ENCODE data around the gene ZNF354B. TPM values are rescaled to one million over a fixed set of nuclear protein-coding genes. Genes with fewer than 3 reads are reported as not detected.
"Not testable (repeated sequence)": the region's sequence is repeated elsewhere in the genome, so short reads cannot be mapped to it uniquely, and the experiment has no call there.

ZNF354B gene
- total and polyA plus RNA-seq, 5 experiments from 2014 or later = 3.3 to 38.9 (median 5.9) TPM

- H3K27ac Mint-ChIP-seq, H3K36me3 Mint-ChIP-seq, H3K9me3 Mint-ChIP-seq, H3K4me1 Mint-ChIP-seq, H3K27me3 Mint-ChIP-seq, POLR2A ChIA-PET, DNase-seq, ATAC-seq, H3K4me3 Mint-ChIP-seq: not testable (repeated sequence)
Measured at GRCh38 chr5:178840399-178840798, 19.4 kb upstream of the ZNF354B start.

GRCh38 chr5:178849316-178849715 is 10.4 kb upstream of the ZNF354B start:
- Mint-ChIP-seq H3K9me3 (no peaks in the 10 kb centered on the region), H3K4me1 (no peaks in the 10 kb centered on the region), H3K27ac (no peak overlapping the region), H3K36me3 (no peaks in the 10 kb centered on the region), H3K27me3 (peaks cover 11 to 28% (median 22%) of the 10 kb centered on the region in 5 donors), H3K4me3 (no peak overlapping the region)
- DNase-seq (no peak), ATAC-seq (no peak)
- POLR2A ChIA-PET = no interaction called here

GRCh38 chr5:178851951-178852350 is 7.8 kb upstream of the ZNF354B start:
- H3K9me3 Mint-ChIP-seq = no peaks in the 10 kb centered on the region
- H3K4me1 Mint-ChIP-seq = no peaks in the 10 kb centered on the region
- DNase-seq = no peak
- H3K27me3 Mint-ChIP-seq = peaks cover 11 to 42% (median 23%) of the 10 kb centered on the region in 5 donors
- no peak overlapping the region for H3K27ac Mint-ChIP-seq
- H3K36me3 Mint-ChIP-seq = no peaks in the 10 kb centered on the region
- no peak overlapping the region for H3K4me3 Mint-ChIP-seq
- POLR2A ChIA-PET = no interaction called here
- ATAC-seq = no peak

- peak overlapping the region in 1 of 10 donors; percentile 23 for H3K27ac Mint-ChIP-seq
- DNase-seq = no peak
- no peak for ATAC-seq
- no peak overlapping the region for H3K4me3 Mint-ChIP-seq
- H3K27me3 Mint-ChIP-seq = peaks cover 9 to 34% (median 16%) of the 10 kb centered on the region in 5 donors
- POLR2A ChIA-PET = no interaction called here
- H3K9me3 Mint-ChIP-seq = no peaks in the 10 kb centered on the region
- H3K4me1 Mint-ChIP-seq = peaks cover 0 to 9% (median 3%) of the 10 kb centered on the region in 4 donors
- no peaks in the 10 kb centered on the region for H3K36me3 Mint-ChIP-seq
Measured at GRCh38 chr5:178854284-178854683, 5.5 kb upstream of the ZNF354B start.

GRCh38 chr5:178860615-178861014 is 862 bp downstream of the ZNF354B start:
- H3K4me3 Mint-ChIP-seq = peak overlapping the region in 1 of 10 donors; percentile 83
- H3K27ac Mint-ChIP-seq, DNase-seq, H3K9me3 Mint-ChIP-seq, H3K27me3 Mint-ChIP-seq, ATAC-seq: not testable (repeated sequence)
- peaks cover 2 to 27% (median 16%) of the 10 kb centered on the region in 3 donors for H3K36me3 Mint-ChIP-seq
- POLR2A ChIA-PET = interaction anchor here (1.1 to 1.9 kb wide), 2 partner anchors 35 to 234 kb away, joined by 3 to 9 read pairs; partner anchors contain the start of genes CLK4 and ZFP2
- peaks cover 16 to 34% (median 29%) of the 10 kb centered on the region in 4 donors for H3K4me1 Mint-ChIP-seq

- Mint-ChIP-seq H3K27ac (peak overlapping the region in 8 of 10 donors; percentile 7 to 92 (median 50)), H3K27me3 (no peaks in the 10 kb centered on the region), H3K4me1 (peaks cover 18 to 34% (median 29%) of the 10 kb centered on the region in 4 donors), H3K4me3 (peak overlapping the region; percentile 60 to 90 (median 74)), H3K9me3 (no peaks in the 10 kb centered on the region), H3K36me3 (peaks cover 7 to 37% (median 25%) of the 10 kb centered on the region in 3 donors)
- ATAC-seq = no peak
- no peak for DNase-seq
- POLR2A ChIA-PET = interaction anchor here (0.6 kb wide), 1 partner anchor 198 kb away, joined by 3 read pairs; no protein-coding TSS in a partner anchor
Measured at GRCh38 chr5:178861627-178862026, 1.9 kb downstream of the ZNF354B start.

GRCh38 chr5:178866946-178867345 is 7.2 kb downstream of the ZNF354B start:
- Mint-ChIP-seq H3K4me3 (no peak overlapping the region), H3K27me3 (no peaks in the 10 kb centered on the region), H3K27ac (no peak overlapping the region), H3K9me3 (peaks cover 9 to 35% (median 26%) of the 10 kb centered on the region in 9 donors), H3K4me1 (peaks cover 10 to 16% (median 12%) of the 10 kb centered on the region in 4 donors), H3K36me3 (peaks cover 44 to 88% (median 73%) of the 10 kb centered on the region in 3 donors)
- DNase-seq (no peak), ATAC-seq (no peak)
- POLR2A ChIA-PET = no interaction called here

- no peaks in the 10 kb centered on the region for H3K27me3 Mint-ChIP-seq
- POLR2A ChIA-PET = no interaction called here
- H3K4me3 Mint-ChIP-seq = no peak overlapping the region
- no peak for DNase-seq
- peaks cover 0 to 9% (median 6%) of the 10 kb centered on the region in 4 donors for H3K4me1 Mint-ChIP-seq
- peak overlapping the region in 1 of 10 donors; percentile 43 for H3K27ac Mint-ChIP-seq
- peaks cover 68 to 99% (median 92%) of the 10 kb centered on the region in 3 donors for H3K36me3 Mint-ChIP-seq
- no peak for ATAC-seq
- H3K9me3 Mint-ChIP-seq = peaks cover 19 to 60% (median 53%) of the 10 kb centered on the region in 9 donors
Measured at GRCh38 chr5:178869577-178869976, 9.8 kb downstream of the ZNF354B start.

- no peak overlapping the region for H3K27ac Mint-ChIP-seq
- ATAC-seq = no peak
- H3K36me3 Mint-ChIP-seq = peaks cover 76 to 99% (median 97%) of the 10 kb centered on the region in 3 donors
- H3K27me3 Mint-ChIP-seq = no peaks in the 10 kb centered on the region
- H3K4me3 Mint-ChIP-seq = no peak overlapping the region
- POLR2A ChIA-PET = no interaction called here
- peaks cover 21 to 68% (median 61%) of the 10 kb centered on the region in 9 donors for H3K9me3 Mint-ChIP-seq
- H3K4me1 Mint-ChIP-seq = peaks cover 0 to 9% (median 6%) of the 10 kb centered on the region in 4 donors
- DNase-seq = no peak
Measured at GRCh38 chr5:178870411-178870810, 10.7 kb downstream of the ZNF354B start.

- POLR2A ChIA-PET = no interaction called here
- Mint-ChIP-seq H3K27me3 (no peaks in the 10 kb centered on the region), H3K4me1 (peaks cover 0 to 9% (median 5%) of the 10 kb centered on the region in 4 donors), H3K9me3 (peaks cover 23 to 87% (median 75%) of the 10 kb centered on the region in 9 donors), H3K4me3 (peak overlapping the region in 1 of 10 donors; percentile 37), H3K27ac (no peak overlapping the region), H3K36me3 (peaks cover 79 to 99% (median 99%) of the 10 kb centered on the region in 3 donors)
- ATAC-seq = no peak
- no peak for DNase-seq
Measured at GRCh38 chr5:178872302-178872701, 12.5 kb downstream of the ZNF354B start.

GRCh38 chr5:178883115-178883694 is 23.5 kb downstream of the ZNF354B start:
- POLR2A ChIA-PET, H3K27ac Mint-ChIP-seq, ATAC-seq, DNase-seq, H3K4me3 Mint-ChIP-seq, H3K27me3 Mint-ChIP-seq, H3K4me1 Mint-ChIP-seq: not testable (repeated sequence)
- peaks cover 27 to 96% (median 48%) of the 10 kb centered on the region in 9 donors for H3K9me3 Mint-ChIP-seq
- peaks cover 52 to 92% (median 90%) of the 10 kb centered on the region in 3 donors for H3K36me3 Mint-ChIP-seq

GRCh38 chr5:178883815-178884430 is 24.2 kb downstream of the ZNF354B start:
- DNase-seq (no peak), ATAC-seq (no peak)
- Mint-ChIP-seq H3K4me1 (peaks cover 0 to 2% (median 0%) of the 10 kb centered on the region in 4 donors), H3K4me3 (no peak overlapping the region), H3K27ac (no peak overlapping the region), H3K27me3 (no peaks in the 10 kb centered on the region), H3K9me3 (peaks cover 30 to 94% (median 53%) of the 10 kb centered on the region in 9 donors), H3K36me3 (peaks cover 58 to 92% (median 89%) of the 10 kb centered on the region in 3 donors)
- POLR2A ChIA-PET = no interaction called here
